Measurements from ENCODE around the gene MFAP3. TPM values are rescaled to one million over a fixed set of nuclear protein-coding genes. Genes with fewer than 3 reads are reported as not detected.

MFAP3 gene
- total and polyA plus RNA-seq, 10 of the 15 experiments (the other 5 are each of a cell fraction or from before 2014, with no cell fraction given): 2.5 to 22.9 (median 13.4) TPM

- TF ChIP-seq RELA (IDR thresholded peaks at IDR 0.05; ENCODE audit: borderline replicate concordance, partially characterized antibody) (peak; percentile 66), POU2F2 (IDR thresholded peaks at IDR 0.05; ENCODE audit: borderline replicate concordance, low read depth, low read length) (peak; percentile 86), CEBPZ (IDR thresholded peaks at IDR 0.05; ENCODE audit: low read depth, low read length) (no peak), ZNF687 (IDR thresholded peaks at IDR 0.05) (peak; percentile 93), ASH2L (IDR thresholded peaks at IDR 0.05; ENCODE audit: borderline replicate concordance, low read depth) (peak; percentile 93; the same call in 1 of the 2 replicates), TBL1XR1 (IDR thresholded peaks at IDR 0.05; ENCODE audit: low read depth, low read length) (peak; percentile 87; the same call in 1 of the 2 replicates), DPF2 (IDR thresholded peaks at IDR 0.05) (peak; percentile 66; the same call in 1 of the 2 replicates), ATF7 (IDR thresholded peaks at IDR 0.05; ENCODE audit: low read depth) (peak; percentile 33; the same call in 1 of the 2 replicates), PAX5 (IDR thresholded peaks at IDR 0.05; ENCODE audit: borderline replicate concordance, low read depth, low read length) (peak; percentile 58; the same call in 1 of the 2 replicates), NBN (IDR thresholded peaks at IDR 0.05) (peak; percentile 80; the same call in 1 of the 2 replicates), BMI1 (IDR thresholded peaks at IDR 0.05; ENCODE audit: borderline replicate concordance) (no peak), RUNX3 (IDR thresholded peaks at IDR 0.05; ENCODE audit: low read length) (peak; percentile 47), SMAD1 (IDR thresholded peaks at IDR 0.05; ENCODE audit: low read depth, partially characterized antibody) (peak; percentile 78), ZZZ3 (IDR thresholded peaks at IDR 0.05; ENCODE audit: control insufficient read depth, insufficient read length, low read depth) (no peak), SUPT20H (IDR thresholded peaks at IDR 0.05; ENCODE audit: borderline replicate concordance, control insufficient read depth, low read depth, low read length) (no peak), FOXM1 (IDR thresholded peaks at IDR 0.05; ENCODE audit: low read depth, low read length) (no peak), IRF4 (IDR thresholded peaks at IDR 0.05; ENCODE audit: low read depth, low read length) (no peak), E4F1 (IDR thresholded peaks at IDR 0.05; ENCODE audit: borderline replicate concordance, partially characterized antibody) (peak; percentile 61), SUZ12 (IDR thresholded peaks at IDR 0.05; ENCODE audit: unreplicated experiment) (no peak)
Observed at GRCh38 chr5:154038707-154039457, at the start of gene MFAP3, which contains the start of gene FAM114A2 (continued).

Data from GM12878 (cell line).